GM19455 (cell line): Measurements from ENCODE around the gene GCH1.
"Not testable (repeated sequence)": the region's sequence is repeated elsewhere in the genome, so short reads cannot be mapped to it uniquely, and the experiment has no call there.

Experiments used
- ATAC-seq: cut with Tn5 transposase; IDR thresholded peaks from one replicate; pipeline ENCODE4 v1.9.1; 2021; ENCODE audit not compliant: unreplicated experiment

GCH1 gene

GRCh38 chr14:54908973-54909372 lies 6.3 kb upstream of the GCH1 start:
- not testable (repeated sequence) for ATAC-seq

- ATAC-seq, result no peak
Observed at GRCh38 chr14:54908190-54908589, 5.6 kb upstream of the GCH1 start.

GRCh38 chr14:54906075-54906474 lies 3.4 kb upstream of the GCH1 start:
- ATAC-seq, result no peak

GRCh38 chr14:54902143-54902520 lies 494 bp downstream of the GCH1 start:
- peak; percentile 54 for ATAC-seq

- no peak for ATAC-seq
Observed at GRCh38 chr14:54901380-54902142, 1.1 kb downstream of the GCH1 start.

GRCh38 chr14:54899573-54899972 lies 3.1 kb downstream of the GCH1 start:
- ATAC-seq, result no peak

GRCh38 chr14:54897809-54898555 lies 4.6 kb downstream of the GCH1 start:
- ATAC-seq, result not testable (repeated sequence)

- ATAC-seq, result no peak
Observed at GRCh38 chr14:54895683-54896082, 6.9 kb downstream of the GCH1 start.

- no peak for ATAC-seq
Observed at GRCh38 chr14:54894995-54895394, 7.6 kb downstream of the GCH1 start.

GRCh38 chr14:54893151-54893760 lies 9.4 kb downstream of the GCH1 start:
- ATAC-seq, result no peak

- no peak for ATAC-seq
Observed at GRCh38 chr14:54891471-54892245, 11.0 kb downstream of the GCH1 start.

GRCh38 chr14:54890788-54891187 lies 11.8 kb downstream of the GCH1 start:
- peak; percentile 89 for ATAC-seq

GRCh38 chr14:54889919-54890318 lies 12.7 kb downstream of the GCH1 start:
- no peak for ATAC-seq

GRCh38 chr14:54882521-54882920 lies 20.1 kb downstream of the GCH1 start:
- ATAC-seq, result no peak

- peak; percentile 64 for ATAC-seq
Observed at GRCh38 chr14:54881761-54882401, 20.7 kb downstream of the GCH1 start.

GRCh38 chr14:54881235-54881760 lies 21.3 kb downstream of the GCH1 start:
- ATAC-seq, result peak; percentile 59

- ATAC-seq, result no peak
Observed at GRCh38 chr14:54877703-54878021, 25.0 kb downstream of the GCH1 start.

- ATAC-seq, result no peak
Observed at GRCh38 chr14:54877015-54877702, 25.5 kb downstream of the GCH1 start.

- not testable (repeated sequence) for ATAC-seq
Observed at GRCh38 chr14:54875648-54876047, 27.0 kb downstream of the GCH1 start.
